ENCODE results near the gene YLPM1. TPM values are rescaled to one million over a fixed set of nuclear protein-coding genes. Genes with fewer than 3 reads are reported as not detected.

The YLPM1 gene
- polyA plus RNA-seq, 1 of the 3 experiments (the other 2 are of a cell fraction) = 14.0 TPM

DNA sequence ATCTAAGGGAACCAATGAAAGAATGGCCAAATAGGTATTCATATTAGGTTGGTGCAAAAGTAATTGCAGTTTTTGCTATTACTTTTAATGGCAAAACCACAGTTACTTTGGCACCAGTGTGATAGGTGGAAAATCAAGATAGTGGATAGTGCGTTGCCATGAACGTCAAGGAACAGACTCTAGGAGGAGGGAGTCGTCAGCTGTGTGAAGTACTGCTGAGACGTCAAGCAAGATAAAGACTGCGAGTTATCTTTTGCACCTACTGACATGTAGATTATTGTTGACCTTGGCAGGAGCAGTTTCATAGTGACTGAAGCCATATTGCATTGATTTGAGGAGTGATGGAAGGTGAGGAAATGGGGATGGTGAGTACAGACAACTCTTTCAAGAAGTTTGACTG is 8.3 kb downstream of the YLPM1 start:
- H3K9ac ChIP-seq = no peak overlapping the region

DNA sequence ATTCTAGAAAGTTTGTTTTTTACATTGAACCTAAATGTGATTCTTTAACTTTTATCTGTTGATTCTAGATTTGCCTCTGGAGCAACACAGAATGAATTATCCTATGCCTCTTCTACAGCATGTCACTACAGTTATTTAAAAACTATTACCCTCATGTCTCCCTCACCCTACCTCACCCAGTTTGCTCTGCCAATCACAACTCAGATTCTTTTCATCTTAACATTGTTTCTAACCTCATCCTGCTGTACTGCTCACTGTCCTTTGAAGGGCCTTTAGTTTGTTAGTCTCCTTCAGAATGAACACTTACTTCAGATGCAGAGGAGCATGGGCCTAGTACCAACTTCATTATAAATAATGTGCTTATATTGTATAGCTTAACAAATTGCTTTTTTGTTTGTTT is 21.5 kb downstream of the YLPM1 start:
- Histone ChIP-seq H3K4me1 (ENCODE audit: control insufficient read depth in 1 of 2, insufficient read depth in 2 of 2, low read depth in 1 of 2, low read length in 1 of 2) (no peaks in the 10 kb centered on the region), H3K9me2 (no peaks in the 10 kb centered on the region), H3K4me2 (no peak overlapping the region), H2AFZ (ENCODE audit: low read depth) (no peak overlapping the region), H4K20me1 (ENCODE audit: insufficient read depth) (no peaks in the 10 kb centered on the region; the same call in 1 of the 2 replicates), H3K79me2 (ENCODE audit: insufficient read depth) (peaks cover 71% of the 10 kb centered on the region), H3K4me3 (ENCODE audit: low read depth in 2 of 2, low read length in 1 of 2) (no peak overlapping the region), H3K27me3 (ENCODE audit: insufficient read depth) (no peaks in the 10 kb centered on the region), H3K9ac (no peak overlapping the region), H3F3A (replicated peaks; ENCODE audit: insufficient read depth) (peaks cover 23% of the 10 kb centered on the region), H3K27ac (ENCODE audit: low read depth in 2 of 2, low read length in 1 of 2) (no peak overlapping the region), H3K9me3 (no peaks in the 10 kb centered on the region), H3K36me3 (replicated peaks in 1 of 2; ENCODE audit: control insufficient read depth in 1 of 2, insufficient read depth in 2 of 2, low read length in 1 of 2) (peaks cover 59 to 92% of the 10 kb centered on the region in 2 experiments)
- TF ChIP-seq RCOR1 (IDR thresholded peaks at IDR 0.05; ENCODE audit: low read length) = no peak
- no peak for TF ChIP-seq FOXJ3 (CRISPR knock-in tag; IDR thresholded peaks at IDR 0.05)
- no peak for TF ChIP-seq RFX5 (IDR thresholded peaks at IDR 0.05; ENCODE audit: low read length)
- TF ChIP-seq, protein P1, sequence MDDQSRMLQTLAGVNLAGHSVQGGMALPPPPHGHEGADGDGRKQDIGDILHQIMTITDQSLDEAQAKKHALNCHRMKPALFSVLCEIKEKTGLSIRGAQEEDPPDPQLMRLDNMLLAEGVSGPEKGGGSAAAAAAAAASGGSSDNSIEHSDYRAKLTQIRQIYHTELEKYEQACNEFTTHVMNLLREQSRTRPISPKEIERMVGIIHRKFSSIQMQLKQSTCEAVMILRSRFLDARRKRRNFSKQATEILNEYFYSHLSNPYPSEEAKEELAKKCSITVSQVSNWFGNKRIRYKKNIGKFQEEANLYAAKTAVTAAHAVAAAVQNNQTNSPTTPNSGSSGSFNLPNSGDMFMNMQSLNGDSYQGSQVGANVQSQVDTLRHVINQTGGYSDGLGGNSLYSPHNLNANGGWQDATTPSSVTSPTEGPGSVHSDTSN (IDR thresholded peaks at IDR 0.05) = no peak
- TF ChIP-seq, protein P2, sequence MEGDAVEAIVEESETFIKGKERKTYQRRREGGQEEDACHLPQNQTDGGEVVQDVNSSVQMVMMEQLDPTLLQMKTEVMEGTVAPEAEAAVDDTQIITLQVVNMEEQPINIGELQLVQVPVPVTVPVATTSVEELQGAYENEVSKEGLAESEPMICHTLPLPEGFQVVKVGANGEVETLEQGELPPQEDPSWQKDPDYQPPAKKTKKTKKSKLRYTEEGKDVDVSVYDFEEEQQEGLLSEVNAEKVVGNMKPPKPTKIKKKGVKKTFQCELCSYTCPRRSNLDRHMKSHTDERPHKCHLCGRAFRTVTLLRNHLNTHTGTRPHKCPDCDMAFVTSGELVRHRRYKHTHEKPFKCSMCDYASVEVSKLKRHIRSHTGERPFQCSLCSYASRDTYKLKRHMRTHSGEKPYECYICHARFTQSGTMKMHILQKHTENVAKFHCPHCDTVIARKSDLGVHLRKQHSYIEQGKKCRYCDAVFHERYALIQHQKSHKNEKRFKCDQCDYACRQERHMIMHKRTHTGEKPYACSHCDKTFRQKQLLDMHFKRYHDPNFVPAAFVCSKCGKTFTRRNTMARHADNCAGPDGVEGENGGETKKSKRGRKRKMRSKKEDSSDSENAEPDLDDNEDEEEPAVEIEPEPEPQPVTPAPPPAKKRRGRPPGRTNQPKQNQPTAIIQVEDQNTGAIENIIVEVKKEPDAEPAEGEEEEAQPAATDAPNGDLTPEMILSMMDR (IDR thresholded peaks at IDR 0.05) = no peak
- TF ChIP-seq EP300 (IDR thresholded peaks at IDR 0.05; ENCODE audit: borderline replicate concordance in 1 of 2, low read depth in 1 of 2, low read length in 1 of 2) = no peak
- POLR2A ChIA-PET = interaction anchor here (2.0 kb wide), 1 partner anchor 21 kb away, joined by 5 read pairs; no protein-coding TSS in a partner anchor
- no peak for DNase-seq
- CTCF ChIA-PET = interaction anchor here (0.8 to 2.3 kb wide), 4 partner anchors 21 to 172 kb away, joined by 3 to 6 read pairs (median 3); partner anchors contain the start of gene YLPM1

More for the DNA sequence above, 8.3 kb downstream of the YLPM1 start:
- peaks cover 77% of the 10 kb centered on the region for H4K20me1 ChIP-seq (ENCODE audit: insufficient read depth)
- H3K27me3 ChIP-seq (ENCODE audit: insufficient read depth) = no peaks in the 10 kb centered on the region
- H3K4me1 ChIP-seq (ENCODE audit: control insufficient read depth in 1 of 2, insufficient read depth in 2 of 2, low read depth in 1 of 2, low read length in 1 of 2) = peaks cover 0 to 4% of the 10 kb centered on the region in 2 experiments; a peak in 1 of 4 replicates
- CTCF ChIA-PET = no interaction called here
- WGBS (ENCODE audit: low lambda C conversion rate) = 97% methylated on average over 5 of the region's 5 CpGs
- H3F3A ChIP-seq (replicated peaks; ENCODE audit: insufficient read depth) = peaks cover 4% of the 10 kb centered on the region
- TF ChIP-seq EP300 (IDR thresholded peaks at IDR 0.05; ENCODE audit: borderline replicate concordance in 1 of 2, low read depth in 1 of 2, low read length in 1 of 2) (no peak), FOXM1 (IDR thresholded peaks at IDR 0.05; ENCODE audit: low read depth) (no peak), ELF1 (IDR thresholded peaks at IDR 0.05) (no peak), YY1 (IDR thresholded peaks at IDR 0.05; ENCODE audit: low read depth) (no peak)
- no peak overlapping the region for H3K27ac ChIP-seq (ENCODE audit: low read depth in 2 of 2, low read length in 1 of 2)
- no peak for DNase-seq
- peaks cover 100% of the 10 kb centered on the region for H3K79me2 ChIP-seq (ENCODE audit: insufficient read depth)
- peaks cover 0 to 27% of the 10 kb centered on the region in 2 experiments for H3K36me3 ChIP-seq (replicated peaks in 1 of 2; ENCODE audit: control insufficient read depth in 1 of 2, insufficient read depth in 2 of 2, low read length in 1 of 2)
- H3K4me2 ChIP-seq = no peak overlapping the region
- H3K9me3 ChIP-seq = no peaks in the 10 kb centered on the region
- H2AFZ ChIP-seq (ENCODE audit: low read depth) = no peak overlapping the region
- no peaks in the 10 kb centered on the region for H3K9me2 ChIP-seq
- POLR2A ChIA-PET = interaction anchor here (1.0 kb wide), 1 partner anchor 9 kb away, joined by 5 read pairs; the partner anchor contains the start of gene YLPM1
- no peak overlapping the region for H3K4me3 ChIP-seq (ENCODE audit: low read depth in 2 of 2, low read length in 1 of 2)
